CD4-positive, alpha-beta T cell treated with Interferon alpha-2 for 1 hour (primary cell): Measurements from ENCODE around the gene LYPD6B.

Experiments used
- DNase-seq, 2 donors: peaks; one replicate each; pipeline ENCODE4 v3.0.0-alpha.2; 2020 to 2022

Gene LYPD6B

DNA sequence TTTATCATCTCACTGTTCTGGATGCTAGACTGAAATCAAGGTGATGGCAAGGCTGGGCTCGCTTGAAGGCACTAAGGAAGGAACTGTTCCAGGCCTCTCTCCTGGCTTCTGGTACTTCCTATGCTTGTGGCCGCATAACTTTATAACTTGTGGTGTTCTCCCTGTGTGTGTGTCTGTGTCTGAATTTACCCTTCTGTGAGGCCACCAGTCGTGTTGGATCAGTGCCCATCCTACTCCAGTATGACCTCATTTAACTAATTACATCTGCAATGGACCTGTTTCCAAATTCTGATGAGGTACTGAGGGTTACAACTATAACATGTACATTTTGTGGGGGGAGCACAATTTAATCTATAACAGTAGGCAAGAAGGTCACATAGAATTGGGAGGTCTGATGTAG is 41.6 kb downstream of the LYPD6B start:
- no peak for DNase-seq

DNA sequence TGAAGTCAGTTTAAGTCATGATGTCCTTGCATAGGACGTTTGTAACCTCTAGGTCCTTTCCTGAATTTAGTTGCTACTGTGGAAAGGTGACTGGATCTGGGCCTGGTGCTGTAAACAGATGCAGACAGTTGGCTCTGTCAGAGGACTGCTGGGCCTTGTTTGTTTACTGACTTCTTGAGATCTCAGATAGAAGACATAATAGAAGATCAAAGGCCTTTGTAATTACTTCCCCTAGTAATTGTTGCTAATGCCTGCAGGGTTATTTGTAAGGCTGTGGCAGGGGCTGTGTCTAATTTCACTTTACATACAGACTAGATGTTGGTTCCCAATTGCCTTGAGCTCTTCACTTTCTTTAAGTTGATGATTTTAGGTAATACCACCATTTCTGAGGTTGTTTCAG is 42.5 kb downstream of the LYPD6B start:
- no peak for DNase-seq

GRCh38 chr2:149082079-149082478 is 43.6 kb downstream of the LYPD6B start:
- DNase-seq: no peak

- DNase-seq: no peak
These were observed 44.2 kb downstream of the LYPD6B start for GRCh38 chr2:149082735-149083134.

- no peak for DNase-seq
These were observed 46.7 kb downstream of the LYPD6B start for GRCh38 chr2:149084924-149085795.

GRCh38 chr2:149087751-149088150 is 49.3 kb downstream of the LYPD6B start:
- DNase-seq: peak in 1 of 2 donors; percentile 7

- no peak for DNase-seq
These were observed 50.6 kb downstream of the LYPD6B start for GRCh38 chr2:149089068-149089467.

- DNase-seq: no peak
These were observed 52.2 kb downstream of the LYPD6B start for GRCh38 chr2:149090706-149091105.

DNA sequence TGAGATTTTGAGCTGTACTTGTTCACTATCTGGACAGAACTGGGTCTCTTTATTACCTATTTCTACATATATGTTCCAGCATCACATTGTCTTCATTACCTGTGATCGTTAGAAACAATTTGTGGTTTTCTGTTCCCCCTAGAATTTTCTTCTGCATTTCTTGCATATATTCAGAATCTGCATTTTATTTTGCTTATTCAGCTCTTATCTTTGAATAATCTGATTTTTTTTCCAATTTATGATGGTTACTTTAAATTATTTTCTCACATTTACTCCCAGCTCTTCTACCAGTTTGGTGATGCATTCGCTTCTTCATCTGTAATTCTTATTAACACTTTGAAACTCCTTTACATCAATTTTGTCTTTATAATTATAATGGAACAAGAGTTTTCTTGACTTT is 55.1 kb downstream of the LYPD6B start:
- no peak for DNase-seq

- DNase-seq: no peak
These were observed 55.9 kb downstream of the LYPD6B start for GRCh38 chr2:149094217-149095015.

DNA sequence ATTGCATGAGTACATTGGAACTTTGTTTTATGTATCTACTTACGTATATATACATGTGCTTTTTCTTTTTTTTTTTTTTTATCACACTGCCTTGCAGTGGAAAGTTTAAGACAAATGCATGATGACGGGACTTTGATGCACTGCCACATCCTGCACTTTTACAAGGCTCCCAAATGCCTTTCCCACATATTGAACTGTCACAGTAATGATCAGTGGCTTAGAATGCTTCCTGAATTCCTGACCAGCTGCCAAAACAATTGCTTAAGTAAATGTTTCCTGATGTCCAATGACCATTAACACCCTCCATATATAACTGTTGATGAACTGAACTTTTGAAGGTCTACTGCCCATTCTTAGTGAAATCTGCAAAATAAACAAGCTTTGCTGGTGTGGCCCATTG is 60.2 kb downstream of the LYPD6B start:
- no peak for DNase-seq

- no peak for DNase-seq
These were observed 60.8 kb downstream of the LYPD6B start for GRCh38 chr2:149099298-149099697.

- no peak for DNase-seq
These were observed 62.5 kb downstream of the LYPD6B start for GRCh38 chr2:149100739-149101699.

GRCh38 chr2:149101818-149102217 is 63.3 kb downstream of the LYPD6B start:
- no peak for DNase-seq

DNA sequence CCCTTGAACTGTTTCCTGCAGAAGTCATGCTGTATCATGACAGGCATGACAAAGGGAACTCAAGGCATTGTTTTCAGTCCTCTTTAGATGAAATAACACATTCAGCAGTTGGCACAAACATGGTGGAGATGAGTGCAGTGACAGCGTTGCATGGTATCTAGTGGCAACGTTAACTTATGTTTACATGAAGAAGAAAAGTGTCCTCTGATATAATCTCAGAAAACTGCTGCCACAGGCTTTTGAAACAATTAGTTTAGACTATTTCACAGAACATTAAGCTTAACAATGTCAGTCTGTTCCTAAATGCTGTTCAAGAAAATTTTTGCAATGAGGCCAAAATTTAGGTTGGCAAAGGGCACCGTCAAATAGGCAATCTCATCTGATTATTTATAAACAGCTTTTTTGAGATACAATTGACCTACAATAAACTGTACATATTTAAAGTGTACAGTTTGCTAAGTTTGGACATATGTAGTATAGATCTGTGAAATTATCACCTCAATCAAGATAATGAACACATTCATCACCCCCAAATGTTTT is 64.7 kb downstream of the LYPD6B start:
- no peak for DNase-seq

- no peak for DNase-seq
These were observed 65.7 kb downstream of the LYPD6B start for GRCh38 chr2:149104221-149104620.

DNA sequence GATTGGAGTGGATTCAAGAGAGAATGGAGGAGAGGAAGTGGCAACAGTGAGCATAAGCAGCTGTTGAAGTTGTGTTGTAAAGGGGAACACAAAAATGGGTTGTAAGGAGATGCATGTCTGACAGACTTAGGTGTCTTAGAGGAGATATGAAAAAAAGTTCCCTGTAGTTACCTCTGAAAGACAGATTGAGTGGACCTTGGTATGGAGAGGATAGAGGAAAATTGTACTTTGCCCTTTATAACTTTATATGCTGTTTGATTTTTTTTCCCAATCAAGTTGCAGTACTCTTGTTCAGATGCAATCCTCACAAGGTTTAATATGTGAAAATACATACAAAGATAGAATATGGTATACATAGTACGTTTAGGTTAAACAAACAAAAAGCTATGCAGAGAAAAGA is 73.6 kb downstream of the LYPD6B start:
- no peak for DNase-seq

GRCh38 chr2:149112713-149113112 is 74.2 kb downstream of the LYPD6B start:
- DNase-seq: no peak

- DNase-seq: no peak
These were observed 77.3 kb downstream of the LYPD6B start for GRCh38 chr2:149115781-149116180.

GRCh38 chr2:149119368-149119767 is 80.9 kb downstream of the LYPD6B start:
- no peak for DNase-seq

DNA sequence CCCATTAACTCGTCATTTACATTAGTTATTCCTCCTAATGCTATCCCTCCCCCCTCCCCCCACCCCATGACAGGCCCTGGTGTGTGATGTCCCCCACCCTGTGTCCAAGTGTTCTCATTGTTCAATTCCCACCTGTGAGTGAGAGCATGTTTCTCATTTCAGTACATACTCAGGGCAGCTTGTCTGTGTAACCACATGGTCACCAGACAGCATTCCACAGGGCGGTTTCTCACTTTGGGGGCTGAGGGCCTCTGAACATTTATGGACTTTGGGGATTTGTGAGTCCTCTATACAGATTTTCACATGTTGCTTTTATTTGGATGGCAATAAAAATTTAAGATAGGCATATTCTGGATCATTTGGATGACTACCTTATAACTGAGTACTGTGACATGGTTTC is 84.0 kb downstream of the LYPD6B start:
- no peak for DNase-seq

GRCh38 chr2:149125031-149125725 is 86.7 kb downstream of the LYPD6B start:
- no peak for DNase-seq
